Stimulated activated CD8-positive, alpha-beta memory T cell treated with anti-CD3 and anti-CD28 coated beads, Interleukin-7, amount 100 ng/mL, for 4 hours (primary cell): ENCODE data around the gene CFAP46.

Source experiments
- DNase-seq, 2 donors: peaks; one replicate each; pipeline ENCODE4 v3.0.0-alpha.2; 2020; ENCODE audit warnings: low read depth in 2 of 2

The CFAP46 gene

GRCh38 chr10:132880128-132880981 is 62.0 kb downstream of the CFAP46 start:
- no peak for DNase-seq

- DNase-seq, result no peak
Observed at GRCh38 chr10:132879408-132880127, 62.8 kb downstream of the CFAP46 start.

GRCh38 chr10:132878730-132879407 is 63.5 kb downstream of the CFAP46 start:
- no peak for DNase-seq

- DNase-seq, result no peak
Observed at GRCh38 chr10:132878091-132878729, 64.2 kb downstream of the CFAP46 start.

GRCh38 chr10:132877473-132877872 is 64.9 kb downstream of the CFAP46 start:
- DNase-seq, result no peak

- DNase-seq, result no peak
Observed at GRCh38 chr10:132876993-132877431, 65.4 kb downstream of the CFAP46 start.

GRCh38 chr10:132876131-132876860 is 66.1 kb downstream of the CFAP46 start:
- no peak for DNase-seq

- DNase-seq, result no peak
Observed at GRCh38 chr10:132875435-132875834, 66.9 kb downstream of the CFAP46 start.

- DNase-seq, result no peak
Observed at GRCh38 chr10:132873395-132873794, 69.0 kb downstream of the CFAP46 start.

GRCh38 chr10:132872658-132873057 is 69.7 kb downstream of the CFAP46 start:
- DNase-seq, result no peak

- no peak for DNase-seq
Observed at GRCh38 chr10:132870426-132870825, 71.9 kb downstream of the CFAP46 start.

GRCh38 chr10:132869621-132870020 is 72.7 kb downstream of the CFAP46 start:
- DNase-seq, result no peak

- DNase-seq, result no peak
Observed at GRCh38 chr10:132868995-132869394, 73.4 kb downstream of the CFAP46 start.

GRCh38 chr10:132867801-132868644 is 74.3 kb downstream of the CFAP46 start:
- DNase-seq, result no peak

GRCh38 chr10:132866601-132867381 is 75.6 kb downstream of the CFAP46 start:
- no peak for DNase-seq

- no peak for DNase-seq
Observed at GRCh38 chr10:132865851-132866600, 76.3 kb downstream of the CFAP46 start.

GRCh38 chr10:132865171-132865631 is 77.2 kb downstream of the CFAP46 start:
- DNase-seq, result no peak
